ENCODE measurements around the gene PPP1R8. TPM values are rescaled to one million over a fixed set of nuclear protein-coding genes. Genes with fewer than 3 reads are reported as not detected.
A peak's percentile ranks its signal among the peaks of the same experiment; 100 is the strongest.

Gene PPP1R8
- total and polyA plus RNA-seq, 4 donors, result 3.1 to 20.5 (median 17.5) TPM

GRCh38 chr1:27887215-27888021, 56.8 kb downstream of the PPP1R8 start:
- H3K4me3 ChIP-seq (ENCODE audit: low read depth in 1 of 3, low read length in 3 of 3), result no peak overlapping the region
- H3K27ac ChIP-seq (ENCODE audit: low read depth in 1 of 2, low read length in 2 of 2), result peak overlapping the region; percentile 63 to 65
- H3K27me3 ChIP-seq (ENCODE audit: control insufficient read depth in 4 of 4, insufficient read depth in 4 of 4, low read length in 3 of 4), result no peaks in the 10 kb centered on the region
- no peak for DNase-seq (ENCODE audit: low spot score)
- peaks cover 2 to 25% (median 14%) of the 10 kb centered on the region in 4 donors for H3K36me3 ChIP-seq (ENCODE audit: control insufficient read depth in 4 of 4, insufficient read depth in 3 of 4, low read depth in 1 of 4, low read length in 3 of 4)
- peak overlapping the region in 1 of 2 donors; percentile 28 for H3K9ac ChIP-seq (ENCODE audit: low read depth in 1 of 2, low read length in 2 of 2)
- peaks cover 0 to 12% (median 0%) of the 10 kb centered on the region in 4 donors for H3K4me1 ChIP-seq (ENCODE audit: control insufficient read depth in 4 of 4, insufficient read depth in 4 of 4, low read length in 3 of 4)
- TF ChIP-seq HNF4G (IDR thresholded peaks at IDR 0.05) (no peak), HNF4A (conservative IDR thresholded peaks at IDR 0.05) (no peak), MAX (IDR thresholded peaks at IDR 0.05) (no peak), REST (IDR thresholded peaks at IDR 0.05) (no peak), RXRA (IDR thresholded peaks at IDR 0.05) (no peak), SP1 (IDR thresholded peaks at IDR 0.05) (no peak), JUND (IDR thresholded peaks at IDR 0.05) (no peak), YY1 (IDR thresholded peaks at IDR 0.05) (no peak), CTCF (IDR thresholded peaks at IDR 0.05; ENCODE audit: low read depth, low read length, missing input control) (no peak), ZBTB33 (IDR thresholded peaks at IDR 0.05) (no peak), FOXA2 (IDR thresholded peaks at IDR 0.05) (no peak), TAF1 (conservative IDR thresholded peaks at IDR 0.05) (no peak), RAD21 (IDR thresholded peaks at IDR 0.05) (no peak), EGR1 (IDR thresholded peaks at IDR 0.05; ENCODE audit: low read depth in 2 of 2) (no peak), FOXA1 (IDR thresholded peaks at IDR 0.05) (no peak), ATF3 (IDR thresholded peaks at IDR 0.05) (no peak), GABPA (IDR thresholded peaks at IDR 0.05 in 1 of 2, conservative IDR thresholded peaks at IDR 0.05 in 1 of 2) (no peak)
- 81% methylated on average over 8 of the region's 8 CpGs for WGBS
- H3K9me3 ChIP-seq (ENCODE audit: control insufficient read depth in 4 of 4, low read length in 3 of 4), result no peaks in the 10 kb centered on the region
